B cell (primary cell): ENCODE results near the gene STYXL1. TPM values are rescaled to one million over a fixed set of nuclear protein-coding genes. Genes with fewer than 3 reads are reported as not detected.
"Not testable (repeated sequence)": the region's sequence is repeated elsewhere in the genome, so short reads cannot be mapped to it uniquely, and the experiment has no call there.

ENCODE experiments used
- ATAC-seq: fragments of 200-7000 bp; cut with Tn5 transposase; one replicate; pipeline ENCODE4 v1.10.0; 2021; ENCODE audit warnings: low read depth, mild to moderate bottlenecking, moderate number of reproducible peaks, moderate library complexity
- CTCF ChIA-PET: fragments of 350-600 bp; sonication (Branson Sonifier 250); formaldehyde crosslinking; loops from one replicate; lab custom pipeline; 2021; ENCODE audit warnings: antibody characterized with exemption, inconsistent platforms; lab: Charles Lee
- POLR2A ChIA-PET: fragments of 350-600 bp; sonication (Branson Sonifier 250); formaldehyde crosslinking; loops from one replicate; lab custom pipeline; 2021; ENCODE audit warnings: antibody characterized with exemption; lab: Charles Lee
- DNase-seq: peaks from one replicate; pipeline ENCODE4 v3.0.0; 2013
- H2AFZ ChIP-seq: 2 replicates; pipeline ENCODE4 v1.6.1; 2012; ENCODE audit warnings: mild to moderate bottlenecking, low read depth, low read length; ENCODE audit not compliant: insufficient read depth, poor library complexity, severe bottlenecking
- H3K27ac ChIP-seq, 2 donors: 1 replicate in 1 of 2; 2 replicates in 1 of 2; pipeline ENCODE4 v1.5.1; 2012 to 2013; ENCODE audit warnings: low read length in 2 of 2, mild to moderate bottlenecking in 2 of 2, moderate library complexity in 1 of 2
- H3K27me3 ChIP-seq, 4 experiments: fragments of 200-600 bp in 1 of 4; sonication (generic) in 1 of 4; replicated peaks in 1 of 4; 1 replicate in 2 of 4; 2 replicates in 2 of 4; pipeline versions ENCODE4 v1.6.1 to v1.7.0; 2013 to 2016; ENCODE audit warnings: low read length in 3 of 4, mild to moderate bottlenecking in 2 of 4, mixed read lengths in 1 of 4, moderate library complexity in 1 of 4; ENCODE audit not compliant: insufficient read depth in 4 of 4, control insufficient read depth in 3 of 4; ENCODE audit errors: control extremely low read depth in 1 of 4
- H3K36me3 ChIP-seq, 2 experiments: replicated peaks in 1 of 2; 1 replicate in 1 of 2; 2 replicates in 1 of 2; pipeline versions ENCODE4 v1.6.1 to v1.7.1; 2013; ENCODE audit warnings: low read length in 1 of 2; ENCODE audit not compliant: insufficient read depth in 2 of 2, control insufficient read depth in 1 of 2; ENCODE audit errors: control extremely low read depth in 1 of 2, extremely low read depth in 1 of 2
- H3K4me1 ChIP-seq, 2 donors: fragments of 200-600 bp in 1 of 2; sonication (generic) in 1 of 2; 1 replicate in 1 of 2; 2 replicates in 1 of 2; pipeline versions ENCODE4 v1.5.1 to v1.6.1; 2013 to 2017; ENCODE audit warnings: low read length in 2 of 2; ENCODE audit not compliant: control insufficient read depth in 2 of 2, insufficient read depth in 2 of 2
- H3K4me2 ChIP-seq: replicated peaks from 2 replicates; pipeline ENCODE3; 2012; ENCODE audit warnings: mild to moderate bottlenecking, low read depth, low read length; ENCODE audit not compliant: poor library complexity, severe bottlenecking
- H3K4me3 ChIP-seq, 5 experiments: fragments of 200-600 bp in 1 of 5; sonication (generic) in 1 of 5; 1 replicate in 3 of 5; 2 replicates in 2 of 5; pipeline versions ENCODE4 v1.5.1 to v1.7.0; 2011 to 2016; ENCODE audit warnings: low read length in 4 of 5, mild to moderate bottlenecking in 4 of 5, low read depth in 2 of 5, control low read depth in 1 of 5, moderate library complexity in 1 of 5; ENCODE audit not compliant: insufficient read depth in 1 of 5; ENCODE audit errors: control extremely low read depth in 1 of 5, extremely low read depth in 1 of 5
- H3K79me2 ChIP-seq: fragments of 200-600 bp; sonication (generic); one replicate; pipeline ENCODE4 v1.6.0; 2016; ENCODE audit warnings: low read length; ENCODE audit not compliant: control insufficient read depth, insufficient read depth
- H3K9ac ChIP-seq: fragments of 200-600 bp; sonication (generic); 2 replicates; pipeline ENCODE4 v1.6.1; 2017; ENCODE audit warnings: mild to moderate bottlenecking, low read length, moderate library complexity
- H3K9me3 ChIP-seq, 3 donors: one replicate each; pipeline versions ENCODE4 v1.6.1 to v1.7.1; 2013; ENCODE audit warnings: low read length in 2 of 3; ENCODE audit not compliant: control insufficient read depth in 2 of 3, insufficient read depth in 1 of 3; ENCODE audit errors: control extremely low read depth in 1 of 3
- H4K20me1 ChIP-seq: 2 replicates; pipeline ENCODE4 v1.6.0; 2012; ENCODE audit warnings: mild to moderate bottlenecking, low read length; ENCODE audit not compliant: insufficient read depth, control insufficient read depth, poor library complexity, severe bottlenecking
- H3K27ac Mint-ChIP-seq: one replicate; pipeline ENCODE4 v1.8.0; 2021; ENCODE audit warnings: mixed read lengths
- H3K27me3 Mint-ChIP-seq: one replicate; pipeline ENCODE4 v1.8.0; 2021; ENCODE audit warnings: mixed read lengths
- H3K4me1 Mint-ChIP-seq: one replicate; pipeline ENCODE4 v1.8.0; 2021; ENCODE audit warnings: mixed read lengths
- H3K4me3 Mint-ChIP-seq: one replicate; pipeline ENCODE4 v1.8.0; 2021; ENCODE audit warnings: mixed read lengths
- H3K9me3 Mint-ChIP-seq: one replicate; pipeline ENCODE4 v1.8.0; 2022; ENCODE audit warnings: mixed read lengths; ENCODE audit not compliant: insufficient read depth
- CTCF ChIP-seq: fragments of 200-600 bp; IDR thresholded peaks from one replicate; pipeline ENCODE4 v1.8.0; 2022; ENCODE audit warnings: antibody characterized with exemption, mild to moderate bottlenecking
- EZH2 ChIP-seq: IDR thresholded peaks from 2 replicates; pipeline ENCODE4 v1.6.1; 2012; ENCODE audit warnings: borderline replicate concordance, low read depth, mild to moderate bottlenecking, moderate library complexity, low read length; ENCODE audit not compliant: insufficient read depth, poor library complexity, severe bottlenecking
- WGBS: methylation state at CpG from one replicate; pipeline ENCODE4 v1.1.5; 2013; ENCODE audit warnings: missing lambda C conversion rate; ENCODE audit not compliant: insufficient coverage; 5-methylcytosine and 5-hydroxymethylcytosine counted together
- intact Hi-C: fragments of 100-400 bp; cut with micrococcal nuclease; formaldehyde crosslinking; loops from one replicate; pipeline ENCODE4 v1.10.0; 2022
- polyA minus RNA-seq: library from RNA; depleted of rRNA, polyadenylated mRNA; stranded (reverse); fragments of >200 nt; gene quantifications from 2 replicates; pipeline ENCODE4 v1.2.3, GENCODE V29; 2012
- polyA plus RNA-seq: library from polyadenylated mRNA; depleted of rRNA; stranded (reverse); fragments of >200 nt; gene quantifications from 2 replicates; pipeline ENCODE4 v1.2.3, GENCODE V29; 2012
- total RNA-seq, 2 donors: library from RNA; stranded (reverse); fragments of 120-200 nt in 1 of 2; gene quantifications; 1 replicate in 1 of 2; 2 replicates in 1 of 2; pipeline versions ENCODE4 v1.2.3 to v1.2.4, GENCODE V29; 2013 to 2022

The STYXL1 gene
- 15.2 and 17.8 TPM in 2 replicates for total RNA-seq
- total RNA-seq (2013), result 30.9 TPM
- 16.7 and 29.3 TPM in 2 replicates for polyA plus RNA-seq
- polyA minus RNA-seq, result 16.9 and 17.7 TPM in 2 replicates

GRCh38 chr7:76047811-76048667 lies at the start of gene STYXL1, which contains the start of gene MDH2:
Gene STYXL1 (minus strand): TSS chr7:76048000. CDS start chr7:76030523, 17,477 bp downstream.
Gene MDH2 (plus strand): TSS chr7:76048106. CDS start chr7:76048161, 55 bp downstream.
- Histone ChIP-seq H3K27ac (peak within 1 kb of the TSS; percentile 77 to 91), H4K20me1 (peaks cover 18% of the 10 kb centered on the region), H3K4me3 (peak within 1 kb of the TSS; percentile 91 to 99 (median 99)), H3K4me1 (peaks cover 14 to 16% of the 10 kb centered on the region in 2 donors), H3K27me3 (no peaks in the 10 kb centered on the region), H2AFZ (peak within 1 kb of the TSS; percentile 94), H3K79me2 (peaks cover 62% of the 10 kb centered on the region), H3K4me2 (peak within 1 kb of the TSS; percentile 98), H3K9ac (peak within 1 kb of the TSS; percentile 98), H3K9me3 (no peaks in the 10 kb centered on the region), H3K36me3 (peaks cover 1 to 11% of the 10 kb centered on the region in 2 experiments)
- no peaks in the 10 kb centered on the region for H3K9me3 Mint-ChIP-seq
- TF ChIP-seq EZH2, result no peak
- intact Hi-C loops, result loop anchor here (1.0 to 5.0 kb wide), 5 partner anchors 53 to 309 kb away; partner anchors contain the start of genes POR, RHBDD2, TMEM120A and YWHAG
- POLR2A ChIA-PET, result interaction anchor here (0.5 to 1.2 kb wide), 8 partner anchors 53 to 519 kb away, joined by 3 to 11 read pairs (median 3); partner anchors contain the start of genes HSPB1, POR and RHBDD2
- WGBS, result under 1% methylated on average over 58 of the region's 58 CpGs
- DNase-seq (peak; percentile 90), ATAC-seq (peak; percentile 93)
- CTCF ChIA-PET, result interaction anchor here (1.0 to 1.6 kb wide), 3 partner anchors 12 to 181 kb away, joined by 3 to 4 read pairs (median 4); no protein-coding TSS in a partner anchor
- peak within 1 kb of the TSS; percentile 93 for H3K27ac Mint-ChIP-seq
- peaks cover 44% of the 10 kb centered on the region for H3K4me1 Mint-ChIP-seq
- peak within 1 kb of the TSS; percentile 94 for H3K4me3 Mint-ChIP-seq
- H3K27me3 Mint-ChIP-seq, result no peaks in the 10 kb centered on the region

GRCh38 chr7:76095908-76096307 lies 48.1 kb upstream of the STYXL1 start:
- H3K9ac ChIP-seq, result no peak overlapping the region
- no peaks in the 10 kb centered on the region for H3K79me2 ChIP-seq
- Mint-ChIP-seq H3K9me3 (no peaks in the 10 kb centered on the region), H3K4me1 (no peaks in the 10 kb centered on the region), H3K27me3 (peaks cover 14% of the 10 kb centered on the region), H3K27ac (no peak overlapping the region), H3K4me3 (no peak overlapping the region)
- ATAC-seq, result no peak
- WGBS, result 100% methylated on average over 2 of the region's 3 CpGs
- no peak overlapping the region for H2AFZ ChIP-seq
- H3K4me3 ChIP-seq, result no peak overlapping the region
- no peaks in the 10 kb centered on the region for H3K36me3 ChIP-seq
- no peak overlapping the region for H3K4me2 ChIP-seq
- no peaks in the 10 kb centered on the region for H4K20me1 ChIP-seq
- POLR2A ChIA-PET, result no interaction called here
- H3K27ac ChIP-seq, result no peak overlapping the region
- peaks cover 0 to 3% (median 0%) of the 10 kb centered on the region in 4 experiments for H3K27me3 ChIP-seq
- intact Hi-C loops, result no loop called here
- H3K9me3 ChIP-seq, result no peaks in the 10 kb centered on the region
- TF ChIP-seq EZH2 (no peak), CTCF (no peak)
- CTCF ChIA-PET, result no interaction called here
- no peak for DNase-seq
- no peaks in the 10 kb centered on the region for H3K4me1 ChIP-seq

- WGBS, result 90% methylated on average over 2 of the region's 5 CpGs
- H3K4me1 Mint-ChIP-seq, H3K27ac Mint-ChIP-seq, H3K4me1 ChIP-seq, CTCF ChIA-PET, H3K9me3 Mint-ChIP-seq, intact Hi-C loops, H3K9ac ChIP-seq, H3K9me3 ChIP-seq, H3K79me2 ChIP-seq, H4K20me1 ChIP-seq, H3K27me3 ChIP-seq, H3K36me3 ChIP-seq, ATAC-seq, H3K4me3 Mint-ChIP-seq, H3K4me3 ChIP-seq, H2AFZ ChIP-seq, H3K4me2 ChIP-seq, DNase-seq, POLR2A ChIA-PET, H3K27ac ChIP-seq: not testable (repeated sequence)
- H3K27me3 Mint-ChIP-seq, result peaks cover 14% of the 10 kb centered on the region
Measured at GRCh38 chr7:76094326-76094725, 46.5 kb upstream of the STYXL1 start.
